HAP-1 (cell line): ENCODE measurements around the gene CETN1.

Source experiments
- DNase-seq, 2 experiments: peaks; one replicate each; pipeline ENCODE4 v3.0.0-alpha.2; 2016 to 2020; ENCODE audit warnings: low spot score in 2 of 2
- H3K27me3 ChIP-seq: fragments of 250-450 bp; sonication (Bioruptor Pico); 2 replicates; pipeline ENCODE4 v1.5.1; 2020; ENCODE audit warnings: low read depth, mild to moderate bottlenecking, moderate library complexity
- H3K36me3 ChIP-seq: fragments of 250-450 bp; sonication (Bioruptor Pico); replicated peaks from 2 replicates; pipeline ENCODE4 v1.5.1; 2020; ENCODE audit warnings: mild to moderate bottlenecking
- H3K4me1 ChIP-seq: fragments of 250-450 bp; sonication (Bioruptor Pico); 2 replicates; pipeline ENCODE4 v1.5.1; 2020; ENCODE audit warnings: mild to moderate bottlenecking
- H3K4me3 ChIP-seq: fragments of 250-450 bp; sonication (Bioruptor Pico); 2 replicates; pipeline ENCODE4 v1.5.1; 2020; ENCODE audit warnings: mild to moderate bottlenecking, moderate library complexity
- H3K9me3 ChIP-seq: fragments of 250-450 bp; sonication (Bioruptor Pico); 2 replicates; pipeline ENCODE4 v1.5.1; 2020; ENCODE audit warnings: mild to moderate bottlenecking, moderate library complexity
- in situ Hi-C: fragments of 300-500 bp; cut with MboI; formaldehyde crosslinking; loops from 3 replicates; pipeline ENCODE4 v1.14.3; 2020; ENCODE audit warnings: low sequenced_read_pairs, inconsistent platforms, mixed read lengths

CETN1 gene

DNA sequence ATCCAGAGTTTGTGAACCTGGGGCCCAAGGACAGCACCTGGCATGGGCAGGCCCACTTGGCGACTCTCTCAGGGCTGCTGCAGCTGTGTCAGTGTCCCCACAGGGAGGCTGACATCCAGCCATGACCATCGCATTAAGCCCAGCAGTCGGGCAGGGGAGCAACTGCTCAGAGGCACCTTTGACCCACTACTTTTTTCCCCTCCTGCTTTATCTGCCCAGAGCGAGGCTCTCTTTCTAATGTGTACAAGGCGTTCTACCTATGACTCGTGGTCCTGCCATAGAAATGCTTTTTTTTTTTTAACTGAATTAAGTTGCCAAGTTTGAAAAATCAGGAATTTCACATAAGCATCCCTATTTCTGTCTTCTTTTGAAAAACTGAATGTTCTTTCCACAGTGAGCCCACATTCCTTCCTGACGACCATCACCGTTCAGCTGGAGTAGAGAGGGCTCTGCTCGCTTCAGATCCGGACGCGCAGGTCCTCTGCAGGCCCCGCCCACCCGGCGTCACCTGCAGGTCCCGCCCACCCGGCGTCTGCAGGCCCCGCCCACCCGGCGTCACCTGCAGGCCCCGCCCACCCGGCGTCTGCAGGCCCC, 16.2 kb downstream of the CETN1 start:
- H3K4me1 ChIP-seq, result no peaks in the 10 kb centered on the region
- no peaks in the 10 kb centered on the region for H3K9me3 ChIP-seq
- DNase-seq, result peak in 1 of 2 experiments; percentile 62
- in situ Hi-C loops, result no loop called here
- H3K27me3 ChIP-seq, result peaks cover 50% of the 10 kb centered on the region
- H3K36me3 ChIP-seq, result no peaks in the 10 kb centered on the region
- no peak overlapping the region for H3K4me3 ChIP-seq

DNA sequence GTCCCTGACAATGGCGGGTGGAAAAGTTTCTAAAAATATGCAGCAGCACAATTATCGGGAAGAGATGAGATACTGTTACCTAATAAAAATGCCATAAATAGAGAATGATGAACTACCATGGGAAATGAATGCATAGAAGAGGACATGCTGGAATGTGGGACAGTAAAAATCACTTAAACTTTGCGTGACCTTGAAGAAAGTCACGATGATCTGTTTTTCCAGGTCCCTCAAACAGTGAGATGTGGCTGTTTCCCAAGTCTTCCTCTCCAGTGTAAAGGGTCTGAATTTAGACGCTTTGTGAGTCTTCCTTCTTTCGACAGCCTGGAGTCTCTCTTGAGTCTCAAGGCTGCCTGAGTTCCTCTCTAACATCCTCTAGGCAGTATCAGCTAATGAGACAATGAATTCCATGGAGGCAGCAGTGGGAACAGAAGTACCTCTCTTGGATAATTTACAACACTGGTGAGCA, 18.0 kb downstream of the CETN1 start:
- no peak overlapping the region for H3K4me3 ChIP-seq
- H3K27me3 ChIP-seq, result peaks cover 55% of the 10 kb centered on the region
- no peaks in the 10 kb centered on the region for H3K9me3 ChIP-seq
- no peaks in the 10 kb centered on the region for H3K36me3 ChIP-seq
- no peaks in the 10 kb centered on the region for H3K4me1 ChIP-seq
- in situ Hi-C loops, result no loop called here
- no peak for DNase-seq

DNA sequence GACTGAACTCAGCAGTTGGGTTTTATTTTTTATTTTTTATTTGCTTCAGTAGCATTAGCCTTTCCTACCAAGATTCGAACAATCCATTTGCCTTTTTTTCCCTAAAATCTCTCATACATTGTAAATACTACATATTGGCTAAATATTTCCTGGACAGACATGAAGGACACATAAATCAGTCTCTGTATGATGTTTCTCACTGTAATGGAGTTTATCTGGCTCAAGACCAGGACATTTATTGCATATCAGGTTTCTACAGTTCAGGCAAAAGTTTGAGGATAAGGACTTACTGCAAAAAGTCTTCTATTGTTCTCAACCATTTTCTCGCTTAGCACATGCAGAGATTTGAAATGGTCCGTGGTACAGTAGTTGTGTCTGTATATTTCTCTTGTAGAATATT, 19.9 kb downstream of the CETN1 start:
- no peak overlapping the region for H3K4me3 ChIP-seq
- H3K9me3 ChIP-seq, result no peaks in the 10 kb centered on the region
- no peak for DNase-seq
- peaks cover 47% of the 10 kb centered on the region for H3K27me3 ChIP-seq
- H3K4me1 ChIP-seq, result no peaks in the 10 kb centered on the region
- H3K36me3 ChIP-seq, result no peaks in the 10 kb centered on the region
- in situ Hi-C loops, result no loop called here

DNA sequence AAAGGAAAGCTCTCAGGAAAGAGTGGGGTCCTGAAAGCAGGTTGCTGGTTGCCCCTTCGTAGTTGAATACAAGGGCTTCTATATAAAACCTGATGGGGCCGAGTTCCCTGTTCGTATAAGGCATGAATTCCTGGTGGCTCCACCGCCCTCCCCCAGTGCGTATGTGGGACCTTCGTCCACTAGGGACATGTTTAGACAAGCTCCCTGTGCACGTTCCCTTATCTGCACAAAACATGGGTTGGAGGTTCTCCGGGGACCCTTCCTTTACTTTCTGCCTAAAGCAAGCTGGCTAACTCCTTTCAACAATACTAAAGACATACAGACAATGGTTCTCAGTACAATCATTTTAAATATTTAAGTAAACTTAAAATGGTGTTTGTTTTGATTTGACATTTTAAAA, 24.6 kb downstream of the CETN1 start:
- in situ Hi-C loops, result no loop called here
- Histone ChIP-seq H3K9me3 (no peaks in the 10 kb centered on the region), H3K4me3 (no peak overlapping the region), H3K4me1 (no peaks in the 10 kb centered on the region), H3K27me3 (peaks cover 22% of the 10 kb centered on the region), H3K36me3 (no peaks in the 10 kb centered on the region)
- no peak for DNase-seq

DNA sequence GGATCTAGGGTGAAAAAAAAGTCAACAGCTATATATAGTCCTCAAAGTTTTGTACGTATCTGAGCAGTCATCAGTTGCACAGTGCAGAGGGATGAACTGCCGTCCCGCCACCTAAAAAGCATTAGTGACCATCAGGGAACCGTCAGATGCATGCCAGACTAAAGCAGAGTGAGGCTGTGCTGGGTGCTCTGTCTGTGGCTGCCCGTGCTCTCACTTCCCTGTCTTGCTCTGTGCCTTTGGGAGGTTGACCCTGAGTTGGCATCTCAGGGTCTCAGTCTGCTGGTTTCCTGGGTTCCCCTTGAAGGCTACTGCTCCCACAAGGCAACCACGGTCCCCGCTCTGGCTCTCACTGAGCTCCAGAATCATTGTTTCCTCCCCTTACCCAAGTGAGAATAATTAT, 27.8 kb downstream of the CETN1 start:
- in situ Hi-C loops, result no loop called here
- no peak for DNase-seq

DNA sequence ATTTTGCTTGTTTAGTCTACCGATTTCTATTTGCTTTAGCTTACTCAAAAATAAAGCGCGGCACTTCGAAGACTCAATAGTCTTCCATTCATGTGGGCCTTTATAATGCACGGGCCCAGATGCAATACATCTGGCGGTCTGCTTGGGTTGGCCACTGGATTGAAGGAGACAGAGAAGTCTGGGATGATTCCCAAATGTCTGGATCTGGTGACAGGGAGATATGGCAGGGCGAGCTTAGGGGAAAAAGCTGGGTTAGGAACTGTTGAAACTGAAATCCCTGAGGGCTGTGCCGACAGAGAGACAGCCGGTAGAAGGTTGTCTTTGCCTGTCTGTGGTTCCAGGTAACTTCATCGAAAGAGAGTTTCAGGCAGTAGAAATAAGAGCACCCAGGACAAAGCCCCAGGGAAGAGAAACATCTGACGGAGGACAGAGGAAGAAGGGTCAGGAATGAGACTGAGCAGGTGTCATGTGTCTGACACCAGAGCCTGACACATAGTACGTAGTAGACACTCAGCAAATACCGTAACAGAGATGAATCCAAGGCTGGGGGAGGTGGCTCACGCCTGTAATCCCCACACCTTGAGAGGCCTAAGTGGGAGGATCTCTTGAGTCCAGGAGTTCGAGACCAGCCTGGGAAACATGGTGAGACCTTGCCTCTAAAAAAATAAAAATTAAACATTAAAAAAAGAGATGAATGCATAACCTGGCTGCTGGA, 30.2 kb downstream of the CETN1 start:
- H3K27me3 ChIP-seq, result no peaks in the 10 kb centered on the region
- H3K4me1 ChIP-seq, result no peaks in the 10 kb centered on the region
- in situ Hi-C loops, result loop anchor here (5.0 kb wide), 1 partner anchor 323 kb away; no protein-coding TSS in a partner anchor
- DNase-seq, result no peak
- no peaks in the 10 kb centered on the region for H3K36me3 ChIP-seq
- no peaks in the 10 kb centered on the region for H3K9me3 ChIP-seq
- H3K4me3 ChIP-seq, result no peak overlapping the region

More for the DNA sequence above, 27.8 kb downstream of the CETN1 start:
- H3K4me1 ChIP-seq, result no peaks in the 10 kb centered on the region
- no peaks in the 10 kb centered on the region for H3K36me3 ChIP-seq
- H3K9me3 ChIP-seq, result no peaks in the 10 kb centered on the region
- no peak overlapping the region for H3K4me3 ChIP-seq
- peaks cover 3% of the 10 kb centered on the region; the same call in 1 of the 2 replicates for H3K27me3 ChIP-seq

DNA sequence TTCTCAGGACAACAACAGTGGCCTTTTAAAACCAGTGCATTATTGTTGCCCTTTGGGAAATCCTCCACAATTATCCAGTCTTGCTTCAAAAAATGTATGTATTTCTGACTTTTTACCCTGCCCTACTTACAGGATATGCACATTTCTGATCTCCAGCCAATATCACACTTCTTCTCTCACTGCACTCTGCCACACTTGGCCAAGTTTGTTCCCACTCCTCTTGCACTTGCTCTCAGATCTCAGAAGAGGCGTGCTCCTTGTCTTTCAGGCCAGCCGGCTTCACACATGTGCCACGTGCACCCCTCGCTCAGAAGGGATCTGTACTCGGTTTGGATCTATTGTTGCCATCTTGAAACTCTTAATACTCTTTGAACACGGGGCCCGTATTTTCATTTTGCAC, 32.0 kb downstream of the CETN1 start:
- no peaks in the 10 kb centered on the region for H3K4me1 ChIP-seq
- in situ Hi-C loops, result loop anchor here (5.0 kb wide), 1 partner anchor 325 kb away; no protein-coding TSS in a partner anchor
- H3K4me3 ChIP-seq, result no peak overlapping the region
- H3K9me3 ChIP-seq, result no peaks in the 10 kb centered on the region
- H3K36me3 ChIP-seq, result no peaks in the 10 kb centered on the region
- DNase-seq, result no peak
- no peaks in the 10 kb centered on the region for H3K27me3 ChIP-seq

DNA sequence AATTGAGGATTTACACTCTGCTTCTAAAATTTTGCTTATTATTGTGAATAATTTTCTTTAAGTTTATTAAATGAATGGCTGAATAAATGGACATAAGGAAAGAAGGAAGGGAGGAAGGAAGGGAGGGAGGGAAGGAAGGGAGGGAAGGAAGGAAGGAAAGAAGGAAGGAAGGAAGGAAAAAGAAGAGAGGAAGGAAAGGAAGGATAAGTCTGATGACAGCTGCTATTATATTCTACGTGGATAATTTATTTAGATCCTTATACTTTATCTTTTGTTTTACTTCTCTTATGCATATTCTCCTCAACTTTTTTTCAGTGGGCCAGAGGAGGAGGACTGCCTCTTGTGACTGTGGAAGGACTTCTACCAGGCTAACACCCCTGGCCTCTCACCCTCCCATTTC, 34.0 kb downstream of the CETN1 start:
- H3K9me3 ChIP-seq, result no peaks in the 10 kb centered on the region
- no peak overlapping the region for H3K4me3 ChIP-seq
- DNase-seq, result no peak
- no peaks in the 10 kb centered on the region for H3K27me3 ChIP-seq
- no peaks in the 10 kb centered on the region for H3K36me3 ChIP-seq
- no peaks in the 10 kb centered on the region for H3K4me1 ChIP-seq
- in situ Hi-C loops, result loop anchor here (5.0 kb wide), 1 partner anchor 327 kb away; no protein-coding TSS in a partner anchor

DNA sequence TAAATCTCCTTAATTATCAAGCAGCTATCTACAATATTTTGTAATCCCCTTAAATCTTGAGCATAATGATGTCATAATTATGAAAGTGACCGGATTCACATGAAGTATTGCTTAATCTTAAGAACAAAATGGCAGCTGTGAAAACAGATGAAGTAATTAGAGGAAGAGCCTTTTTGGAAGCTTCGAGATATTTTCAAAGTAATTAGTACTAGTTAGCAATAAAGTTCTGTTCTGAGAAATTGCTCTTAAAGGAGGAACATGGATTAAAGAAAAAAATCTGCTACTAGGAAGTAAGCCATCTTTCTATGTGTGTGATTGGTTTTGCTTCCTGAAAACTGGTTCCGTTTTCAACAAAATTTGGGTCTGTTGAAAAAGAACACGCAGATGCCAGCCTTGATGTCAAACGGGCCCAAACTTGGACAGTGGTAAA, 34.9 kb downstream of the CETN1 start:
- no peaks in the 10 kb centered on the region for H3K27me3 ChIP-seq
- DNase-seq, result no peak
- H3K9me3 ChIP-seq, result no peaks in the 10 kb centered on the region
- H3K4me3 ChIP-seq, result no peak overlapping the region
- H3K4me1 ChIP-seq, result no peaks in the 10 kb centered on the region
- no peaks in the 10 kb centered on the region for H3K36me3 ChIP-seq
- in situ Hi-C loops, result no loop called here

DNA sequence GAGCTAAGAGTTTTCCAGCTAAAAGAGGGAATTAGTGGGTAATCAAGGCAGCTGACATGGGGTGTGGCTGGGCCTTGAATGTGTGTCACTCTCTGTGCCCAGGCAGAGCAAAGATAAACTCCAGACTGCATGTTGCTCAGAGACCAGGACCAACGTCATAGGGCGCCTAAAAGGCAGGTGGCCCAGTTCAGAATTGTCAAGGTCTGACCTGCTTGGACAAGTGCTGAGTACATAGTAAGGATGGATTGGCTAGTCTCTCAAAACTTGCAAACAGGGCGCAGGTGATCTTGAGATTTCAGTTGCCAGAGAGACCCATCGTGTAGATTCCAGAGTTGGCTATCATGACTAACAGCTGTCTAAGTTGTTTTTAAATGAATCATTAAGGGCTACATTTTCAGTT, 35.6 kb downstream of the CETN1 start:
- Histone ChIP-seq H3K36me3 (no peaks in the 10 kb centered on the region), H3K4me3 (no peak overlapping the region), H3K9me3 (no peaks in the 10 kb centered on the region), H3K4me1 (no peaks in the 10 kb centered on the region), H3K27me3 (no peaks in the 10 kb centered on the region; the same call in 1 of the 2 replicates)
- in situ Hi-C loops, result no loop called here
- no peak for DNase-seq

DNA sequence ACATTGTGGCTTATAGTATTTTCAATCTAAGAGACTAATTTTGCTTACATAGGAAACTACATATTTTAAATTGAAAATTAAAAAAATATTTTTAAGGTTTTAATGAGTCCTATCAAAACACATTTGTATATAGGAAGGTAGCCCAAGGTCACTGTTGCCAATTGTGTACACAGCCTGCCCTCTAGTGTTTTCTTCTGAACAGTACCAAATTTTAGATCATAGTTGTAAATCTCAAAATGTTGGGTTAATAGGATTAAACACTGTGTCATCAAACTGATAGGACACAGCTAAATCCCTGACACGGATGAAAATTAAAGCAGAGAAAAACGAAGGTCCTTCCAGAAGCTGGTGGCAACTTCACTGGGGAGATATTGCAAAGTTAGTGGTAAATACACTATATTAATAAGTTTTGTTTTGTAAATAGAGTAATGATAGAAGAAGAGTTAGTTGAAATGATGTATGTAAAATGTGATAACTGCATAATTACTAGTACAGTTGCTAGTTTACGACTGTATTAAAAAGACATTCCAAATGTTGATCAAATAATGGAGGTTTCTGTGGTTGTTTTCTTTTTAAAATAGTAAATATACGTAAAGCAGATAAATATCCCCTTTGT, 36.3 kb downstream of the CETN1 start:
- in situ Hi-C loops, result no loop called here
- H3K4me3 ChIP-seq, result no peak overlapping the region

DNA sequence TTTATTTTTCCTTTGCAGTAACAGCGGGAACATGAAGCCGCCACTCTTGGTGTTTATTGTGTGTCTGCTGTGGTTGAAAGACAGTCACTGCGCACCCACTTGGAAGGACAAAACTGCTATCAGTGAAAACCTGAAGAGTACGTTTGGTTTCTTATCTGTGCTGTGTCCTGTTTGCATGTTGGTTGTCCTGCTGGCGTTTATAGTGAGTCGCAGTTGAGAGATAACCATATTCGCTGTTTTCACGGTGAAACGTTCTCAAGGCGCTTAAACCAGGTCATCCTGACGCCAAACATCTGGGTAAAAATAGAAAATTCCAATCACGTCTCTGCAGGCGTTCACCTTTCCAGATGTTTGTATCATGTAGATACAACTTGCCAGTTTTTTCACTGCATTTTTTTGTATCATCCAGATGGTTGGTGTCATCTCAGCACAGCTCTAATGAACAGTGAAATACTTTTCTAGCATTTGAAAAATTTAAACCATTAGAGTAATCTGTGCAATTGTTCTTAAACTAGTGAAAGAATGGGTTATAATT, 37.9 kb downstream of the CETN1 start:
- DNase-seq, result no peak
- Histone ChIP-seq H3K36me3 (no peaks in the 10 kb centered on the region), H3K9me3 (no peaks in the 10 kb centered on the region), H3K4me1 (no peaks in the 10 kb centered on the region), H3K4me3 (no peak overlapping the region), H3K27me3 (no peaks in the 10 kb centered on the region; the same call in 1 of the 2 replicates)
- in situ Hi-C loops, result no loop called here

More for the DNA sequence above, 36.3 kb downstream of the CETN1 start:
- peak in 1 of 2 experiments; percentile 52 for DNase-seq
- Histone ChIP-seq H3K36me3 (no peaks in the 10 kb centered on the region), H3K4me1 (no peaks in the 10 kb centered on the region), H3K27me3 (no peaks in the 10 kb centered on the region; the same call in 1 of the 2 replicates), H3K9me3 (no peaks in the 10 kb centered on the region)

DNA sequence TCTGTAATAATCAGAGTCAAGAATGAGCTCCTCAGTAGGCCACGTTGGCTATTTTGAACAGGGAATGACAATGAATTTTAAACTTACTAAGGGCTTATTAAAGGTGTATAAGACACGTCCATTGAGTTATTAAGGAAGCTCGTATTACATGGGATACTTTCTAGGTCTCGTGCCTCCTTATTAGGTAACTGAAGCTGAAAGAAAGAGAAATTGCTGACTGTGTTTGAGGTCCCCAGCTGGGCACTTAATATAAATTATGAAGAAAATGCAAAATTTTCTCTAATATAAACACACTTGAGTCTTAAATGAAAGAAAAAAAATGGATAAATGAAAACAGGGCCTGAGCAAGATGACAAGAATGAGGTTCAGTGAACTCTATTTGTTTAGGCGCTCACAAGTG, 38.4 kb downstream of the CETN1 start:
- Histone ChIP-seq H3K27me3 (no peaks in the 10 kb centered on the region; the same call in 1 of the 2 replicates), H3K36me3 (no peaks in the 10 kb centered on the region), H3K4me3 (no peak overlapping the region), H3K4me1 (no peaks in the 10 kb centered on the region), H3K9me3 (no peaks in the 10 kb centered on the region)
- DNase-seq, result no peak
- in situ Hi-C loops, result no loop called here
